Measurements from ENCODE around the gene VSNL1.

VSNL1 gene

GRCh38 chr2:17547237-17547636 lies 6.7 kb downstream of the VSNL1 start:
- no peak overlapping the region for H3K9ac ChIP-seq (ENCODE audit: low read depth, low read length, poor library complexity)
- no peaks in the 10 kb centered on the region for H3K36me3 ChIP-seq (replicated peaks in 1 of 2; ENCODE audit: control insufficient read depth in 2 of 2, insufficient read depth in 2 of 2, low read length in 2 of 2)

GRCh38 chr2:17547737-17548136 lies 7.2 kb downstream of the VSNL1 start:
- H3K4me1 ChIP-seq (ENCODE audit: control insufficient read depth in 2 of 2, insufficient read depth in 1 of 2, low read depth in 1 of 2, low read length in 2 of 2) = peaks cover 0 to 6% of the 10 kb centered on the region in 2 donors
- no peak overlapping the region for H4K91ac ChIP-seq (ENCODE audit: low read depth, low read length, poor library complexity)
- H2BK12ac ChIP-seq (ENCODE audit: low read length) = no peak overlapping the region
- H2AK5ac ChIP-seq (ENCODE audit: low read depth, low read length) = no peak overlapping the region
- H2BK120ac ChIP-seq (ENCODE audit: low read depth, low read length) = no peak overlapping the region
- H3K18ac ChIP-seq (ENCODE audit: low read length) = no peak overlapping the region
- H4K8ac ChIP-seq (ENCODE audit: low read depth, low read length) = no peak overlapping the region
- H3K27ac ChIP-seq (replicated peaks; ENCODE audit: low read length) = no peak overlapping the region
- H3K27me3 ChIP-seq (ENCODE audit: control insufficient read depth in 3 of 3, insufficient read depth in 3 of 3, low read depth in 1 of 3, low read length in 3 of 3) = peaks cover 0 to 25% (median 0%) of the 10 kb centered on the region in 3 experiments
- no peak overlapping the region for H3K4me3 ChIP-seq (ENCODE audit: low read length in 2 of 2)
- no peak for DNase-seq (ENCODE audit: low spot score)
- no peak overlapping the region for H3K4me2 ChIP-seq (ENCODE audit: insufficient read depth, low read length, poor library complexity, severe bottlenecking)
- H3K23ac ChIP-seq (ENCODE audit: low read depth, low read length, poor library complexity) = no peak overlapping the region
- no peak overlapping the region for H2BK5ac ChIP-seq (ENCODE audit: low read length)
- H3K9me3 ChIP-seq (replicated peaks in 1 of 2; ENCODE audit: control insufficient read depth in 2 of 2, insufficient read depth in 1 of 2, low read depth in 1 of 2, low read length in 2 of 2) = no peaks in the 10 kb centered on the region
- no peak overlapping the region for H2AFZ ChIP-seq (ENCODE audit: low read length)
- no peak overlapping the region for H2BK15ac ChIP-seq (ENCODE audit: low read length)
- H3K4ac ChIP-seq (ENCODE audit: low read length) = no peak overlapping the region
- H3K79me1 ChIP-seq (ENCODE audit: low read depth, low read length) = no peaks in the 10 kb centered on the region
- H3K36me3 ChIP-seq (replicated peaks in 1 of 2; ENCODE audit: control insufficient read depth in 2 of 2, insufficient read depth in 2 of 2, low read length in 2 of 2) = no peaks in the 10 kb centered on the region
- no peak overlapping the region for H3K14ac ChIP-seq (ENCODE audit: low read length)
- H3K9ac ChIP-seq (ENCODE audit: low read depth, low read length, poor library complexity) = no peak overlapping the region
- no CpG with 5 or more reads among the region's 5 CpGs for WGBS, 2 donors (ENCODE audit: extremely low coverage in 2 of 2, insufficient read length in 2 of 2, insufficient replicate concordance in 1 of 2)

More at GRCh38 chr2:17547237-17547636, 6.7 kb downstream of the VSNL1 start:
- no peak overlapping the region for H3K4me3 ChIP-seq (ENCODE audit: low read length in 2 of 2)
- no peak overlapping the region for H3K27ac ChIP-seq (replicated peaks; ENCODE audit: low read length)
- no peak overlapping the region for H2BK12ac ChIP-seq (ENCODE audit: low read length)
- H3K9me3 ChIP-seq (replicated peaks in 1 of 2; ENCODE audit: control insufficient read depth in 2 of 2, insufficient read depth in 1 of 2, low read depth in 1 of 2, low read length in 2 of 2) = no peaks in the 10 kb centered on the region
- H2BK5ac ChIP-seq (ENCODE audit: low read length) = no peak overlapping the region
- no peak overlapping the region for H3K4ac ChIP-seq (ENCODE audit: low read length)
- peaks cover 0 to 30% (median 0%) of the 10 kb centered on the region in 3 experiments for H3K27me3 ChIP-seq (ENCODE audit: control insufficient read depth in 3 of 3, insufficient read depth in 3 of 3, low read depth in 1 of 3, low read length in 3 of 3)
- no CpG with 5 or more reads among the region's 2 CpGs for WGBS, 2 donors (ENCODE audit: extremely low coverage in 2 of 2, insufficient read length in 2 of 2, insufficient replicate concordance in 1 of 2)
- H2AFZ ChIP-seq (ENCODE audit: low read length) = no peak overlapping the region
- no peak for DNase-seq (ENCODE audit: low spot score)
- no peak overlapping the region for H4K91ac ChIP-seq (ENCODE audit: low read depth, low read length, poor library complexity)
- no peaks in the 10 kb centered on the region for H3K79me1 ChIP-seq (ENCODE audit: low read depth, low read length)
- no peak overlapping the region for H4K8ac ChIP-seq (ENCODE audit: low read depth, low read length)
- no peak overlapping the region for H3K14ac ChIP-seq (ENCODE audit: low read length)
- H2BK15ac ChIP-seq (ENCODE audit: low read length) = no peak overlapping the region
- H3K4me1 ChIP-seq (ENCODE audit: control insufficient read depth in 2 of 2, insufficient read depth in 1 of 2, low read depth in 1 of 2, low read length in 2 of 2) = peaks cover 0 to 6% of the 10 kb centered on the region in 2 donors
- no peak overlapping the region for H3K23ac ChIP-seq (ENCODE audit: low read depth, low read length, poor library complexity)
- H3K4me2 ChIP-seq (ENCODE audit: insufficient read depth, low read length, poor library complexity, severe bottlenecking) = no peak overlapping the region
- H3K18ac ChIP-seq (ENCODE audit: low read length) = no peak overlapping the region
- no peak overlapping the region for H2AK5ac ChIP-seq (ENCODE audit: low read depth, low read length)
- no peak overlapping the region for H2BK120ac ChIP-seq (ENCODE audit: low read depth, low read length)

- H3K4ac ChIP-seq (ENCODE audit: low read length) = no peak overlapping the region
- H2AK5ac ChIP-seq (ENCODE audit: low read depth, low read length) = no peak overlapping the region
- WGBS, 2 donors (ENCODE audit: extremely low coverage in 2 of 2, insufficient read length in 2 of 2, insufficient replicate concordance in 1 of 2) = no CpG with 5 or more reads among the region's 2 CpGs
- no peak overlapping the region for H4K91ac ChIP-seq (ENCODE audit: low read depth, low read length, poor library complexity)
- H3K4me2 ChIP-seq (ENCODE audit: insufficient read depth, low read length, poor library complexity, severe bottlenecking) = no peak overlapping the region
- no peaks in the 10 kb centered on the region for H3K4me1 ChIP-seq (ENCODE audit: control insufficient read depth in 2 of 2, insufficient read depth in 1 of 2, low read depth in 1 of 2, low read length in 2 of 2)
- no peak overlapping the region for H4K8ac ChIP-seq (ENCODE audit: low read depth, low read length)
- H3K14ac ChIP-seq (ENCODE audit: low read length) = no peak overlapping the region
- H3K27me3 ChIP-seq (ENCODE audit: control insufficient read depth in 3 of 3, insufficient read depth in 3 of 3, low read depth in 1 of 3, low read length in 3 of 3) = peaks cover 0 to under 1% (median 0%) of the 10 kb centered on the region in 3 experiments
- no peak overlapping the region for H3K9ac ChIP-seq (ENCODE audit: low read depth, low read length, poor library complexity)
- H3K18ac ChIP-seq (ENCODE audit: low read length) = no peak overlapping the region
- no peak overlapping the region for H3K4me3 ChIP-seq (ENCODE audit: low read length in 2 of 2)
- no peak overlapping the region for H2BK120ac ChIP-seq (ENCODE audit: low read depth, low read length)
- no peak overlapping the region for H2BK15ac ChIP-seq (ENCODE audit: low read length)
- H3K23ac ChIP-seq (ENCODE audit: low read depth, low read length, poor library complexity) = no peak overlapping the region
- no peaks in the 10 kb centered on the region for H3K36me3 ChIP-seq (replicated peaks in 1 of 2; ENCODE audit: control insufficient read depth in 2 of 2, insufficient read depth in 2 of 2, low read length in 2 of 2)
- H2BK12ac ChIP-seq (ENCODE audit: low read length) = no peak overlapping the region
- H3K9me3 ChIP-seq (replicated peaks in 1 of 2; ENCODE audit: control insufficient read depth in 2 of 2, insufficient read depth in 1 of 2, low read depth in 1 of 2, low read length in 2 of 2) = no peaks in the 10 kb centered on the region
- no peak overlapping the region for H2AFZ ChIP-seq (ENCODE audit: low read length)
- H3K79me1 ChIP-seq (ENCODE audit: low read depth, low read length) = no peaks in the 10 kb centered on the region
- no peak overlapping the region for H2BK5ac ChIP-seq (ENCODE audit: low read length)
- H3K27ac ChIP-seq (replicated peaks; ENCODE audit: low read length) = no peak overlapping the region
- no peak for DNase-seq (ENCODE audit: low spot score)
Observed at GRCh38 chr2:17550907-17551306, 10.4 kb downstream of the VSNL1 start.

GRCh38 chr2:17555150-17555549 lies 14.7 kb downstream of the VSNL1 start:
- H4K8ac ChIP-seq (ENCODE audit: low read depth, low read length) = no peak overlapping the region
- no peaks in the 10 kb centered on the region for H3K79me1 ChIP-seq (ENCODE audit: low read depth, low read length)
- no peak overlapping the region for H3K9ac ChIP-seq (ENCODE audit: low read depth, low read length, poor library complexity)
- no peak overlapping the region for H2BK12ac ChIP-seq (ENCODE audit: low read length)
- H3K9me3 ChIP-seq (replicated peaks in 1 of 2; ENCODE audit: control insufficient read depth in 2 of 2, insufficient read depth in 1 of 2, low read depth in 1 of 2, low read length in 2 of 2) = no peaks in the 10 kb centered on the region
- WGBS, 2 donors (ENCODE audit: extremely low coverage in 2 of 2, insufficient read length in 2 of 2, insufficient replicate concordance in 1 of 2) = no CpG with 5 or more reads among the region's 1 CpG
- H3K27ac ChIP-seq (replicated peaks; ENCODE audit: low read length) = no peak overlapping the region
- no peak overlapping the region for H2BK15ac ChIP-seq (ENCODE audit: low read length)
- H4K91ac ChIP-seq (ENCODE audit: low read depth, low read length, poor library complexity) = no peak overlapping the region
- no peak overlapping the region for H3K23ac ChIP-seq (ENCODE audit: low read depth, low read length, poor library complexity)
- DNase-seq (ENCODE audit: low spot score) = no peak
- H2AFZ ChIP-seq (ENCODE audit: low read length) = no peak overlapping the region
- no peak overlapping the region for H2BK5ac ChIP-seq (ENCODE audit: low read length)
- H3K18ac ChIP-seq (ENCODE audit: low read length) = no peak overlapping the region
- H3K4me1 ChIP-seq (ENCODE audit: control insufficient read depth in 2 of 2, insufficient read depth in 1 of 2, low read depth in 1 of 2, low read length in 2 of 2) = peaks cover 0 to 4% of the 10 kb centered on the region in 2 donors
- no peaks in the 10 kb centered on the region for H3K36me3 ChIP-seq (replicated peaks in 1 of 2; ENCODE audit: control insufficient read depth in 2 of 2, insufficient read depth in 2 of 2, low read length in 2 of 2)
- H3K14ac ChIP-seq (ENCODE audit: low read length) = no peak overlapping the region
- no peak overlapping the region for H3K4ac ChIP-seq (ENCODE audit: low read length)
- no peak overlapping the region for H3K4me3 ChIP-seq (ENCODE audit: low read length in 2 of 2)
- H3K27me3 ChIP-seq (ENCODE audit: control insufficient read depth in 3 of 3, insufficient read depth in 3 of 3, low read depth in 1 of 3, low read length in 3 of 3) = no peaks in the 10 kb centered on the region
- H2BK120ac ChIP-seq (ENCODE audit: low read depth, low read length) = no peak overlapping the region
- H3K4me2 ChIP-seq (ENCODE audit: insufficient read depth, low read length, poor library complexity, severe bottlenecking) = no peak overlapping the region
- H2AK5ac ChIP-seq (ENCODE audit: low read depth, low read length) = no peak overlapping the region

All from neuronal stem cell (in vitro differentiated cells).